Measurements from ENCODE around the gene TSACC.

GRCh38 chr1:156376146-156376545, 37.8 kb downstream of the TSACC start:
- TF ChIP-seq, protein P1, sequence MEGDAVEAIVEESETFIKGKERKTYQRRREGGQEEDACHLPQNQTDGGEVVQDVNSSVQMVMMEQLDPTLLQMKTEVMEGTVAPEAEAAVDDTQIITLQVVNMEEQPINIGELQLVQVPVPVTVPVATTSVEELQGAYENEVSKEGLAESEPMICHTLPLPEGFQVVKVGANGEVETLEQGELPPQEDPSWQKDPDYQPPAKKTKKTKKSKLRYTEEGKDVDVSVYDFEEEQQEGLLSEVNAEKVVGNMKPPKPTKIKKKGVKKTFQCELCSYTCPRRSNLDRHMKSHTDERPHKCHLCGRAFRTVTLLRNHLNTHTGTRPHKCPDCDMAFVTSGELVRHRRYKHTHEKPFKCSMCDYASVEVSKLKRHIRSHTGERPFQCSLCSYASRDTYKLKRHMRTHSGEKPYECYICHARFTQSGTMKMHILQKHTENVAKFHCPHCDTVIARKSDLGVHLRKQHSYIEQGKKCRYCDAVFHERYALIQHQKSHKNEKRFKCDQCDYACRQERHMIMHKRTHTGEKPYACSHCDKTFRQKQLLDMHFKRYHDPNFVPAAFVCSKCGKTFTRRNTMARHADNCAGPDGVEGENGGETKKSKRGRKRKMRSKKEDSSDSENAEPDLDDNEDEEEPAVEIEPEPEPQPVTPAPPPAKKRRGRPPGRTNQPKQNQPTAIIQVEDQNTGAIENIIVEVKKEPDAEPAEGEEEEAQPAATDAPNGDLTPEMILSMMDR (IDR thresholded peaks at IDR 0.05) = no peak
- no peak for TF ChIP-seq POLR2A (IDR thresholded peaks at IDR 0.05)
